Astrocyte (in vitro differentiated cells and primary cell): Measurements from ENCODE around the gene PRKG1. TPM values are rescaled to one million over a fixed set of nuclear protein-coding genes. Genes with fewer than 3 reads are reported as not detected.

Experiments used
- DNase-seq: peaks from one replicate; pipeline ENCODE4 v3.0.0-alpha.2; 2010; ENCODE audit warnings: low read depth
- FAIRE-seq: peaks from 2 replicates; lab custom pipeline; 2011; peaks lifted over from hg19 to GRCh38; lab: Jason Lieb, UNC
- H2AFZ ChIP-seq: 2 replicates; pipeline ENCODE4 v1.6.0; 2012; ENCODE audit warnings: low read depth, low read length, inconsistent platforms
- H3K27ac ChIP-seq: 2 replicates; pipeline ENCODE4 v1.5.1; 2011; ENCODE audit warnings: low read depth, low read length, inconsistent platforms
- H3K27me3 ChIP-seq: 2 replicates; pipeline ENCODE4 v1.6.0; 2011; ENCODE audit warnings: low read length, inconsistent platforms; ENCODE audit not compliant: insufficient read depth
- H3K36me3 ChIP-seq: 2 replicates; pipeline ENCODE4 v1.5.1; 2011; ENCODE audit warnings: low read length, inconsistent platforms; ENCODE audit not compliant: insufficient read depth
- H3K4me1 ChIP-seq: 2 replicates; pipeline ENCODE4 v1.5.1; 2011; ENCODE audit warnings: low read length, inconsistent platforms; ENCODE audit not compliant: insufficient read depth
- H3K4me2 ChIP-seq: 2 replicates; pipeline ENCODE4 v1.6.0; 2012; ENCODE audit warnings: low read length, inconsistent platforms
- H3K4me3 ChIP-seq: 2 replicates; pipeline ENCODE4 v1.5.1; 2011; ENCODE audit warnings: low read depth, mild to moderate bottlenecking, low read length, inconsistent platforms; ENCODE audit not compliant: insufficient read depth
- H3K79me2 ChIP-seq: 2 replicates; pipeline ENCODE4 v1.6.0; 2012; ENCODE audit warnings: mild to moderate bottlenecking, low read length, inconsistent platforms; ENCODE audit not compliant: insufficient read depth
- H3K9ac ChIP-seq: 2 replicates; pipeline ENCODE4 v1.6.0; 2012; ENCODE audit warnings: mild to moderate bottlenecking, low read length, inconsistent platforms
- H3K9me3 ChIP-seq: 2 replicates; pipeline ENCODE4 v1.5.1; 2012; ENCODE audit warnings: low read depth, mild to moderate bottlenecking, low read length, inconsistent platforms; ENCODE audit not compliant: insufficient read depth
- H4K20me1 ChIP-seq: 2 replicates; pipeline ENCODE4 v1.6.0; 2012; ENCODE audit warnings: low read length, inconsistent platforms; ENCODE audit not compliant: insufficient read depth
- H3K27ac Mint-ChIP-seq: one replicate; pipeline ENCODE4 v1.8.0; 2021; ENCODE audit warnings: mild to moderate bottlenecking, mixed read lengths; ENCODE audit not compliant: unreplicated experiment
- H3K27me3 Mint-ChIP-seq: one replicate; pipeline ENCODE4 v1.8.0; 2021; ENCODE audit warnings: low read depth, mixed read lengths; ENCODE audit not compliant: unreplicated experiment
- H3K36me3 Mint-ChIP-seq: one replicate; pipeline ENCODE4 v1.8.0; 2021; ENCODE audit warnings: low read depth, mixed read lengths; ENCODE audit not compliant: unreplicated experiment
- H3K4me1 Mint-ChIP-seq: one replicate; pipeline ENCODE4 v1.8.0; 2021; ENCODE audit warnings: low read depth, mixed read lengths; ENCODE audit not compliant: unreplicated experiment
- H3K4me3 Mint-ChIP-seq: one replicate; pipeline ENCODE4 v1.8.0; 2021; ENCODE audit warnings: mild to moderate bottlenecking, moderate library complexity, mixed read lengths; ENCODE audit not compliant: unreplicated experiment
- H3K9me3 Mint-ChIP-seq: one replicate; pipeline ENCODE4 v1.8.0; 2021; ENCODE audit warnings: mild to moderate bottlenecking, mixed read lengths; ENCODE audit not compliant: unreplicated experiment
- CTCF ChIP-seq: IDR thresholded peaks from 2 replicates; pipeline ENCODE4 v1.5.1; 2011; ENCODE audit warnings: low read depth, mild to moderate bottlenecking, inconsistent platforms, low read length, moderate library complexity; ENCODE audit not compliant: insufficient read depth
- EZH2 ChIP-seq: IDR thresholded peaks from 2 replicates; pipeline ENCODE4 v1.6.1; 2012; ENCODE audit warnings: mild to moderate bottlenecking, low read length, inconsistent platforms; ENCODE audit not compliant: insufficient read depth
- total RNA-seq: library from RNA; stranded (reverse); gene quantifications from 2 replicates; pipeline ENCODE4 v1.2.1, GENCODE V29; 2021

The PRKG1 gene
- total RNA-seq, 1 donor from 2014 or later: 3.1 TPM

- DNase-seq: no peak
- no peak overlapping the region for H3K27ac ChIP-seq
- no peaks in the 10 kb centered on the region for H3K27me3 ChIP-seq
- Mint-ChIP-seq H3K4me3 (no peak overlapping the region), H3K9me3 (peaks cover 1% of the 10 kb centered on the region), H3K4me1 (no peaks in the 10 kb centered on the region), H3K36me3 (no peaks in the 10 kb centered on the region), H3K27ac (no peak overlapping the region), H3K27me3 (no peaks in the 10 kb centered on the region)
- H4K20me1 ChIP-seq: no peaks in the 10 kb centered on the region
- no peaks in the 10 kb centered on the region for H3K9me3 ChIP-seq
- H3K4me3 ChIP-seq: no peak overlapping the region
- no peak for TF ChIP-seq EZH2
- TF ChIP-seq CTCF: no peak
- H3K79me2 ChIP-seq: no peaks in the 10 kb centered on the region
- no peaks in the 10 kb centered on the region for H3K4me1 ChIP-seq
- H3K4me2 ChIP-seq: no peak overlapping the region
- no peak for FAIRE-seq
- no peak overlapping the region for H2AFZ ChIP-seq
- H3K36me3 ChIP-seq: no peaks in the 10 kb centered on the region
- no peak overlapping the region for H3K9ac ChIP-seq
Measured at GRCh38 chr10:52108236-52108635, 1033.9 kb downstream of the PRKG1 start.

GRCh38 chr10:52110576-52110975 lies 1036.3 kb downstream of the PRKG1 start:
- H3K9ac ChIP-seq: no peak overlapping the region
- TF ChIP-seq EZH2: no peak
- TF ChIP-seq CTCF: no peak
- FAIRE-seq: no peak

GRCh38 chr10:52111101-52111891 lies 1037.0 kb downstream of the PRKG1 start:
- no peaks in the 10 kb centered on the region for H4K20me1 ChIP-seq
- H3K36me3 ChIP-seq: no peaks in the 10 kb centered on the region
- no peak overlapping the region for H3K27ac Mint-ChIP-seq
- no peaks in the 10 kb centered on the region for H3K79me2 ChIP-seq
- no peak overlapping the region for H3K4me3 Mint-ChIP-seq
- H3K27me3 Mint-ChIP-seq: no peaks in the 10 kb centered on the region
- no peak overlapping the region for H3K4me3 ChIP-seq
- H3K9me3 ChIP-seq: no peaks in the 10 kb centered on the region
- FAIRE-seq: no peak
- no peak overlapping the region for H2AFZ ChIP-seq
- no peaks in the 10 kb centered on the region for H3K27me3 ChIP-seq
- no peak overlapping the region for H3K9ac ChIP-seq
- no peak overlapping the region for H3K27ac ChIP-seq
- no peaks in the 10 kb centered on the region for H3K4me1 ChIP-seq
- TF ChIP-seq CTCF (no peak), EZH2 (no peak)
- no peaks in the 10 kb centered on the region for H3K36me3 Mint-ChIP-seq
- H3K4me1 Mint-ChIP-seq: no peaks in the 10 kb centered on the region
- DNase-seq: no peak
- H3K9me3 Mint-ChIP-seq: peaks cover 6% of the 10 kb centered on the region
- H3K4me2 ChIP-seq: no peak overlapping the region

More at GRCh38 chr10:52110576-52110975, 1036.3 kb downstream of the PRKG1 start:
- H3K27me3 ChIP-seq: no peaks in the 10 kb centered on the region
- H3K4me3 ChIP-seq: no peak overlapping the region
- H3K36me3 ChIP-seq: no peaks in the 10 kb centered on the region
- no peak overlapping the region for H2AFZ ChIP-seq
- no peaks in the 10 kb centered on the region for H3K4me1 ChIP-seq
- Mint-ChIP-seq H3K9me3 (peaks cover 4% of the 10 kb centered on the region), H3K27me3 (no peaks in the 10 kb centered on the region), H3K4me1 (no peaks in the 10 kb centered on the region), H3K4me3 (no peak overlapping the region), H3K36me3 (no peaks in the 10 kb centered on the region), H3K27ac (no peak overlapping the region)
- H3K79me2 ChIP-seq: no peaks in the 10 kb centered on the region
- H3K9me3 ChIP-seq: no peaks in the 10 kb centered on the region
- no peaks in the 10 kb centered on the region for H4K20me1 ChIP-seq
- DNase-seq: no peak
- no peak overlapping the region for H3K27ac ChIP-seq
- no peak overlapping the region for H3K4me2 ChIP-seq
